HepG2 (cell line): Measurements from ENCODE around the gene ARHGAP26. TPM values are rescaled to one million over a fixed set of nuclear protein-coding genes. Genes with fewer than 3 reads are reported as not detected.

ENCODE experiments used
- CREB1 ChIP-seq, 2 experiments: fragments of 450-650 bp in 1 of 2; IDR thresholded peaks; 2 replicates each; pipeline ENCODE4 v1.6.1; 2016 to 2017; ENCODE audit warnings: control low read depth in 1 of 2, mild to moderate bottlenecking in 1 of 2, missing compliant biosample characterization in 1 of 2, missing genetic modification characterization in 1 of 2
- HNF4A ChIP-seq: sonication (generic); formaldehyde crosslinking; IDR thresholded peaks from 2 replicates; pipeline ENCODE4 v1.4.0; 2020; ENCODE audit warnings: missing genetic modification reagents
- KDM5A ChIP-seq: fragments of 200-600 bp; sonication (generic); IDR thresholded peaks from 2 replicates; pipeline ENCODE4 v1.7.0; 2018; ENCODE audit warnings: antibody characterized with exemption, mild to moderate bottlenecking, low read length, borderline replicate concordance
- SMARCC2 ChIP-seq: fragments of 450-650 bp; IDR thresholded peaks from 2 replicates; pipeline ENCODE4 v1.6.1; 2017; ENCODE audit warnings: antibody characterized with exemption, mild to moderate bottlenecking
- ZFX ChIP-seq: sonication (generic); formaldehyde crosslinking; IDR thresholded peaks from 2 replicates; pipeline ENCODE4 v1.4.0; 2020; ENCODE audit warnings: mild to moderate bottlenecking, low read depth, missing genetic modification reagents, moderate library complexity
- ZNF230 ChIP-seq: sonication (generic); formaldehyde crosslinking; IDR thresholded peaks from 2 replicates; pipeline ENCODE4 v1.4.0; 2020; ENCODE audit warnings: mild to moderate bottlenecking, missing genetic modification reagents
- ZNF292 ChIP-seq: sonication (generic); formaldehyde crosslinking; IDR thresholded peaks from 2 replicates; pipeline ENCODE4 v1.8.1; 2022; ENCODE audit warnings: mild to moderate bottlenecking, low read depth, missing genetic modification reagents, borderline replicate concordance
- ZNF33B ChIP-seq: sonication (generic); formaldehyde crosslinking; IDR thresholded peaks from 2 replicates; pipeline ENCODE4 v1.5.1; 2020; ENCODE audit warnings: mild to moderate bottlenecking, missing genetic modification reagents
- ZNF441 ChIP-seq: sonication (generic); formaldehyde crosslinking; IDR thresholded peaks from 2 replicates; pipeline ENCODE4 v1.7.0; 2021; ENCODE audit warnings: missing genetic modification reagents, borderline replicate concordance
- ZSCAN30 ChIP-seq: sonication (generic); formaldehyde crosslinking; IDR thresholded peaks from 2 replicates; pipeline ENCODE4 v1.5.0; 2020; ENCODE audit warnings: mild to moderate bottlenecking, missing genetic modification reagents
- polyA plus RNA-seq, 8 experiments: library from polyadenylated mRNA; depleted of rRNA in 3 of 8; stranded (reverse) in 7 of 8; unstranded in 1 of 8; fragments of >200 nt; fragmentation: Illumina TruSeq in 4 of 8; extraction: Trizol in 4 of 8; gene quantifications; 2 replicates each; pipeline versions ENCODE4 v1.2.1 to v1.2.3, GENCODE V29; 2011 to 2016; ENCODE audit warnings: low read depth in 4 of 8, missing spikeins in 1 of 8, mixed read lengths in 1 of 8; ENCODE audit not compliant: insufficient read depth in 1 of 8
- total RNA-seq, 5 experiments: library from RNA; depleted of rRNA; stranded (reverse); fragments of >200 nt; fragmentation: Illumina TruSeq; extraction: Trizol; gene quantifications; 2 replicates each; pipeline ENCODE4 v1.2.3, GENCODE V29; 2016; ENCODE audit warnings: low read depth in 1 of 5
- TF ChIP-seq, protein P1 (sequence below): sonication (generic); formaldehyde crosslinking; IDR thresholded peaks from 2 replicates; pipeline ENCODE4 v1.8.0; 2022; ENCODE audit warnings: mild to moderate bottlenecking, missing genetic modification reagents, borderline replicate concordance
- TF ChIP-seq, protein P2 (sequence below): sonication (generic); formaldehyde crosslinking; IDR thresholded peaks from 2 replicates; pipeline ENCODE4 v1.5.1; 2020; ENCODE audit warnings: mild to moderate bottlenecking, missing genetic modification reagents, moderate library complexity
- TF ChIP-seq, protein P3 (sequence below): IDR thresholded peaks from 2 replicates; pipeline ENCODE4 v1.6.1; 2016; ENCODE audit warnings: control low read depth

Gene ARHGAP26
- total and polyA plus RNA-seq, 2 of the 13 experiments (the other 11 are each of a cell fraction or from before 2014, with no cell fraction given), result 9.6 to 18.2 TPM

DNA sequence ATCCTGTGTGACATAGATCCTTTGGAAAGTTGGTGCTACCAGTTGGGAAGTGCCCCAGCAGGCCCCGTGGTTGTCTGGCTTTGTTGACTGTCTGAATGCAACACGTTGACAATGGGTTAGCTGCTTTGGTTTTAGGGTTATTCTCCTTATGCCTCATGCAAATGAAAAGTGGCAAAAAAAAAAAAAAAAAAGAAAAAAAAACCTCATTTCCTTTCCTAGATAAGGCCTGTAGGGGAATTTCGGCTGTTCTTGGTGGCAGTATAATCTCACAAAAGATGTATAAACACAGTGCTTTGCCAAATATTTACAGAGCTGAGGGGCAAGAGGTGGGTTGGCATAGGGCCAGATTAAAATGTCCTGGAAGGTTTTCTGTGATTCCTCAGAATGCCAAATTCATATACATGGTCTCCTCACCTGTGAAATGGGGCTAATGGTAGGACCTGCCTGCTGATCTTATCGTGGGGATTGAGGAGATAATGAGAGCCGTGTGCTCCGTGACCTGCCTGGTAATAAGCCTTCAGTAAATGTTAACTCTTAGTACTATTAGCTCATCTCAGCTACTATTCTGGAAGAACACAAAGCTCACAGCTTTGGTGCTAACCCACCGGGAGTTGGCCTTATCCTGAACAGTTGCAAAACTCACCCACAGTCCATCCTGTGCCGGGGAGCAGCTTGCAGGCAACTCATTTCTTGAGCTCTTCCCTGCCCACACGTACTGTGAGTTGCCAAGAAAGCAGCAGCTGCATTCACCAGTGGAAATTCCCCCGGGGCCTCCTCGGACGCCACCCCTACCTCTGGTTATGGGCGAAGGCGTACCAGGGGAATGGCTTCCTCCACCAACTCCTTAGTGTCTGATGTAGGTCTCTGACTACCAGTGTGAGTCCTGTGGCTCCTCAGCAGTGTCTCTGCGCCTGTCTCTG, 413.0 kb downstream of the ARHGAP26 start (continued):
- no peak for TF ChIP-seq ZFX
- TF ChIP-seq HNF4A (CRISPR knock-in tag), result 0 out of 2 replicates have a peak, but pooled peaks have one; percentile 19
- no peak for TF ChIP-seq ZNF230 (CRISPR knock-in tag)
- TF ChIP-seq KDM5A, result no peak
- TF ChIP-seq ZSCAN30 (CRISPR knock-in tag), result no peak
- TF ChIP-seq, protein P1, sequence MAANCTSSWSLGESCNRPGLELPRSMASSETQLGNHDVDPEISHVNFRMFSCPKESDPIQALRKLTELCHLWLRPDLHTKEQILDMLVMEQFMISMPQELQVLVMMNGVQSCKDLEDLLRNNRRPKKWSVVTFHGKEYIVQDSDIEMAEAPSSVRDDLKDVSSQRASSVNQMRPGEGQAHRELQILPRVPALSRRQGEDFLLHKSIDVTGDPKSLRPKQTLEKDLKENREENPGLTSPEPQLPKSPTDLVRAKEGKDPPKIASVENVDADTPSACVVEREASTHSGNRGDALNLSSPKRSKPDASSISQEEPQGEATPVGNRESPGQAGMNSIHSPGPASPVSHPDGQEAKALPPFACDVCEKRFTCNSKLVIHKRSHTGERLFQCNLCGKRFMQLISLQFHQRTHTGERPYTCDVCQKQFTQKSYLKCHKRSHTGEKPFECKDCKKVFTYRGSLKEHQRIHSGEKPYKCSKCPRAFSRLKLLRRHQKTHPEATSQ (CRISPR knock-in tag), result no peak
- 0 out of 2 replicates have a peak, but pooled peaks have one; percentile 31 for TF ChIP-seq ZNF441 (CRISPR knock-in tag)
- no peak for TF ChIP-seq SMARCC2
- TF ChIP-seq, protein P2, sequence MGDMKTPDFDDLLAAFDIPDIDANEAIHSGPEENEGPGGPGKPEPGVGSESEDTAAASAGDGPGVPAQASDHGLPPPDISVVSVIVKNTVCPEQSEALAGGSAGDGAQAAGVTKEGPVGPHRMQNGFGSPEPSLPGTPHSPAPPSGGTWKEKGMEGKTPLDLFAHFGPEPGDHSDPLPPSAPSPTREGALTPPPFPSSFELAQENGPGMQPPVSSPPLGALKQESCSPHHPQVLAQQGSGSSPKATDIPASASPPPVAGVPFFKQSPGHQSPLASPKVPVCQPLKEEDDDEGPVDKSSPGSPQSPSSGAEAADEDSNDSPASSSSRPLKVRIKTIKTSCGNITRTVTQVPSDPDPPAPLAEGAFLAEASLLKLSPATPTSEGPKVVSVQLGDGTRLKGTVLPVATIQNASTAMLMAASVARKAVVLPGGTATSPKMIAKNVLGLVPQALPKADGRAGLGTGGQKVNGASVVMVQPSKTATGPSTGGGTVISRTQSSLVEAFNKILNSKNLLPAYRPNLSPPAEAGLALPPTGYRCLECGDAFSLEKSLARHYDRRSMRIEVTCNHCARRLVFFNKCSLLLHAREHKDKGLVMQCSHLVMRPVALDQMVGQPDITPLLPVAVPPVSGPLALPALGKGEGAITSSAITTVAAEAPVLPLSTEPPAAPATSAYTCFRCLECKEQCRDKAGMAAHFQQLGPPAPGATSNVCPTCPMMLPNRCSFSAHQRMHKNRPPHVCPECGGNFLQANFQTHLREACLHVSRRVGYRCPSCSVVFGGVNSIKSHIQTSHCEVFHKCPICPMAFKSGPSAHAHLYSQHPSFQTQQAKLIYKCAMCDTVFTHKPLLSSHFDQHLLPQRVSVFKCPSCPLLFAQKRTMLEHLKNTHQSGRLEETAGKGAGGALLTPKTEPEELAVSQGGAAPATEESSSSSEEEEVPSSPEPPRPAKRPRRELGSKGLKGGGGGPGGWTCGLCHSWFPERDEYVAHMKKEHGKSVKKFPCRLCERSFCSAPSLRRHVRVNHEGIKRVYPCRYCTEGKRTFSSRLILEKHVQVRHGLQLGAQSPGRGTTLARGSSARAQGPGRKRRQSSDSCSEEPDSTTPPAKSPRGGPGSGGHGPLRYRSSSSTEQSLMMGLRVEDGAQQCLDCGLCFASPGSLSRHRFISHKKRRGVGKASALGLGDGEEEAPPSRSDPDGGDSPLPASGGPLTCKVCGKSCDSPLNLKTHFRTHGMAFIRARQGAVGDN, result peak; percentile 50
- TF ChIP-seq ZNF33B (CRISPR knock-in tag), result no peak
- no peak for TF ChIP-seq CREB1 (IDR thresholded peaks at IDR 0.05)
- no peak for TF ChIP-seq CREB1 (CRISPR knock-in tag; IDR thresholded peaks at IDR 0.05)
- TF ChIP-seq, protein P3, sequence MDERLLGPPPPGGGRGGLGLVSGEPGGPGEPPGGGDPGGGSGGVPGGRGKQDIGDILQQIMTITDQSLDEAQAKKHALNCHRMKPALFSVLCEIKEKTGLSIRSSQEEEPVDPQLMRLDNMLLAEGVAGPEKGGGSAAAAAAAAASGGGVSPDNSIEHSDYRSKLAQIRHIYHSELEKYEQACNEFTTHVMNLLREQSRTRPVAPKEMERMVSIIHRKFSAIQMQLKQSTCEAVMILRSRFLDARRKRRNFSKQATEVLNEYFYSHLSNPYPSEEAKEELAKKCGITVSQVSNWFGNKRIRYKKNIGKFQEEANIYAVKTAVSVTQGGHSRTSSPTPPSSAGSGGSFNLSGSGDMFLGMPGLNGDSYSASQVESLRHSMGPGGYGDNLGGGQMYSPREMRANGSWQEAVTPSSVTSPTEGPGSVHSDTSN, result no peak
- TF ChIP-seq ZNF292 (CRISPR knock-in tag), result peak; percentile 75; the same call in 1 of the 2 replicates
